ENCODE measurements around the gene ADGRD1.

- no peak for TF ChIP-seq EZH2 (IDR thresholded peaks at IDR 0.05; ENCODE audit: borderline replicate concordance, low read length)
- TF ChIP-seq, protein P1, sequence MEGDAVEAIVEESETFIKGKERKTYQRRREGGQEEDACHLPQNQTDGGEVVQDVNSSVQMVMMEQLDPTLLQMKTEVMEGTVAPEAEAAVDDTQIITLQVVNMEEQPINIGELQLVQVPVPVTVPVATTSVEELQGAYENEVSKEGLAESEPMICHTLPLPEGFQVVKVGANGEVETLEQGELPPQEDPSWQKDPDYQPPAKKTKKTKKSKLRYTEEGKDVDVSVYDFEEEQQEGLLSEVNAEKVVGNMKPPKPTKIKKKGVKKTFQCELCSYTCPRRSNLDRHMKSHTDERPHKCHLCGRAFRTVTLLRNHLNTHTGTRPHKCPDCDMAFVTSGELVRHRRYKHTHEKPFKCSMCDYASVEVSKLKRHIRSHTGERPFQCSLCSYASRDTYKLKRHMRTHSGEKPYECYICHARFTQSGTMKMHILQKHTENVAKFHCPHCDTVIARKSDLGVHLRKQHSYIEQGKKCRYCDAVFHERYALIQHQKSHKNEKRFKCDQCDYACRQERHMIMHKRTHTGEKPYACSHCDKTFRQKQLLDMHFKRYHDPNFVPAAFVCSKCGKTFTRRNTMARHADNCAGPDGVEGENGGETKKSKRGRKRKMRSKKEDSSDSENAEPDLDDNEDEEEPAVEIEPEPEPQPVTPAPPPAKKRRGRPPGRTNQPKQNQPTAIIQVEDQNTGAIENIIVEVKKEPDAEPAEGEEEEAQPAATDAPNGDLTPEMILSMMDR (IDR thresholded peaks at IDR 0.05; ENCODE audit: low read length) = no peak
Measured at GRCh38 chr12:131030472-131031328, 77.0 kb downstream of the ADGRD1 start.

Measured in OCI-LY1 (cell line).